GM18511 (cell line): Measurements from ENCODE around the gene DKK3.

Experiments
- ATAC-seq: cut with Tn5 transposase; IDR thresholded peaks from one replicate; pipeline ENCODE4 v1.9.1; 2021; ENCODE audit warnings: mild to moderate bottlenecking, moderate library complexity; ENCODE audit not compliant: unreplicated experiment

DKK3 gene

DNA sequence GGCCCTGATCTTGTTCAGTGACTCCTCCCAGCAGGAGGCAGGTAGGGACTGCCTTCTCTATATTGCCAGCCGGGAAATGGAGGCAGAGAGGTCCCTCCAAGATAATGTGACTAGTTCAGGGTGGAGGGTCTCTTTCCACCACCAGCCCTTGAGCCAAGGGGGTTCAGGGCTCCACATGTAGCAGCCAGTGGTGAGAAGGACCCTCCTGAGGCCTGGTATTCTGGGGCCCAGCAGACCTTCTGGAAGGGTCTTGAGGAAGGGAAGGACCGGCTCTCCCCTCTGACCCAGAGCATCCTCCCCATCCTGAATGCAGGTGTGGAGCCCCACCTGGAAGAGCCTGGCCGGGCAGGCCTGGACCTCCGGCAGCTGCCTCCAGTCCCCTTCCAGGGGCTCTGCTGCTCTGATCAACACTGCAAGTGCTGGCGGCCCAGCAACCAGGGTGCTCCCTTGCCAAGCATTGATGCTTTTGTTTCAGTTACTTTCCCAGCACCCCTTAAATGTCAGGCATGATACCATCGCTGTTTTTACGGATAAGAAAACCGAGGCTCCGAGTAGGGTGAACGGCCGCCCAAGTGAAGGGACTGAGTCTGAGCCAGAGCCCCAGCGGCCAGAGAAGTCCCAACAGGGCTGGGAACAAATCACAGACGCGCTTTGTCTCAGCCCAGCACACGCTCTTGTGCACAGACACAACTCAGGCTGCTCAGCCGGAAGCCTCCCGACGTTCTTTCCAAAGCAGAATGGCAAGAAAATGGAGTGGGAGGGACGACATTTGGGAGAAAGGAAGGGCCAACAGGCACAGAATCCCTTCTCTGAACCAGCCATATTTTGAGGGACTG, 38.8 kb downstream of the DKK3 start:
- no peak for ATAC-seq

DNA sequence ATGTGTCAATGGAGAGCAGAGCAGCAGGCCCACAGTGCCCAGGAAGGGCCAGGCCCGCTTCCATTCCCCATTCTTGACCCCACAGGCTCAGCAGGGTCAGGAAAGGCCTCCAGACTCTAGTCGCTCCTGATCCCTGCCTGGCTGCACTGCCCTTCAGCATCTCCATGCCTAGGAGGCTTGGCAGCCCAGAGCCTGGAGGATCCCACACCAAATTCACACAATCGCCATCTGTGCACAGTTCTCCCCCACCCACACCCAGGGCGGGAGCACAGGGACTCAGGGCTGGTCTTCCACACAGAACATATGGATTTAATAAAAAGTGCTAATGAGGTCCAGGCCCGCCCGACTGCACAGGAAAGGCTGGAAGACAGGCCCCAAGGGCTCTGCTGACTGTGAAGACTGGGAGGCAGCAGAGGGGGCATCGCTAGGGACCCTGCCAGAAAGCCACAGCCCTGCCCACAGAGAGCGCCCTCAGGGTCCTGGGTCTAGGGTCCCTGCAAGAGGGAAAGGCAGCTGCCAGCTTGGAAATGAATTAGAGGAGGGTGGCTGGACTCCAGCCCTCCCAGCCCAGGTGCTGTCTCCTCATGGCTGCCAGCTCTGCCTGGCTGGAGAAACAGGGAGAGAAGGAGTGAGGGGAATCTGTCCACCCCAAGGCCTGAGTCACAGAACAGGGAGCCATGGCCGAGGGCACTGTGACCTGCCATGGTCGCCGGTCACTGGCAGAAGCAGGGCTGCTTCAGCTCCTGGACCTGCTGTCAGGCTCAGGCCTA, 39.7 kb downstream of the DKK3 start:
- ATAC-seq, result no peak

DNA sequence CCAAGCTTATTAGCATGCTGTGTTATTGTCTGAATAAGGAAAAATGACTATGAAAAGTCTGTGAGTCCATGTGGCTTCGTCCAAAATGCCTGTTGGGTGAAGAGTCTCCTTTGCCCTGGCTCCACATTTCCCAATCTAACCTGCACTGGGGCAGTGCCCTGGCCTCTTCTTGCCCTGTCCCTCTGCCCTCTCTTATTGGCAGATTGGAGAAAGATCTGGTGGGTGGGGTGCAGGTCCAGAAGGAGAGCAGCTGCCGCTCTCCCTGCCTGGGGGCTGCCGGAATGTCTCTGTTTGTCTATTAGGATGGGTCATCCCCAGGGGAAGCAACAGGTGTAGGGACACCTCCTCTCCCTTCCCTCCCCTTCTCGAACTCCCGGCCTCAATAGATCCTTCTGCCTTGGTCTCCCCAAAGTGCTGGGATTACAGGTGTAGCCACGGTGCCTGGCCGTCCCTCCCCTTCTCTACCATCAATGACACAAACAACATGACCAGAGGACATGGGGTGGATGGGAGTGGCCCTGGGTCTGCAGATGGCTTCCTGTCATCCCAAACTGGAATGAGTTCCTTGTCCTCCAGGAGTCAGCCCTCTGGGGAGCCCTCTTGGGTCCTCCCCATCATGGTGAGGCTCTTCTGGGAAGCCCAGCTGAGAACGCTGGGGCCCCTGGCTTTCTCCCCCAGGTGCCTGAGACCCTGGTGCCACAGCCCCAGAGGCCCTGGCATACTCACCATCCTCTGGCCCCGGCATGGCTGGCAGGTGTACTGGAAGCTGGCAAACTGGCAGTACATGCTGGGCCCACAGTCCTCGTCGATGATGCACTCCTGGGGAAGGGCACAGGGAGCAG, 40.5 kb downstream of the DKK3 start:
- no peak for ATAC-seq

DNA sequence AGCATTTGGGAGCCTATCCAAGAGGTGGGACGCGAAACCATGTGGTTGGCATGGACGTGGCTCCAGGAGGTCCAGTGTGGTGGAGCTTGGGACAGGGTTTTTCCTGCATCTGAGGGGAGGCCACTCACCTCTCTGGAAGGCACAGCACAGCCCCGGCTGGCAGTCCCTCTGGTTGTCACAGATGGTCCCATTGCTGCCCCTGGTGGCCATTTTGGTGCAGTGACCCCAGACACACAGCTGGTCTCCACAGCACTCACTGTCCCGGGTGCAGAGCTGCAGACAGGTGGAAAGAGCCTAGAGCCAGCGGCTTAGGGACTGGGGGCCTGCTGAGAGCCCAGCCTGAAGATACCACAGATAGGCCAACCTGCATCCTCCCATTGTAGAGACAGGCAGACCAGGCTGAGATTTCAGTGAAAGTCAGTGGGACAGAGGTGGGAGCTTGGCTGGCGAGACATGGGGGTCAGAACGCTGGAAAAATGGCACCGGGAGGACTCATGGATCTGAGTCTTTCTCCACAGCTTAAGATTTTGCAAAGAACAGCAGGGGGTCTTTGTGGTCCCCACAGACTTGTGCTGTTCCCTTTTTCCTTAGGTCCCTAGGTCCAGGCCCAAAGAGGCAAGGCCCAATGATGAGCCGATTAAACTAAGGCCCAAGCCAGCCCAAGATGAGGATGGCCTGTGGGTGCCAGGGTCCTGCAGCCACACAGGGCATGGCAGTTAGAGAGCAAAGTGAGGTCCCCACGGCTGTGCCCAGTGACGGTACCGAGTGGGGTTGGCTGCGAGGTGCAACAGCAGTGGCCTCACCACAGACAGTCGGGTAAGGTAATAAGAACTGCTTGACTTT, 41.4 kb downstream of the DKK3 start:
- ATAC-seq, result peak; percentile 98

DNA sequence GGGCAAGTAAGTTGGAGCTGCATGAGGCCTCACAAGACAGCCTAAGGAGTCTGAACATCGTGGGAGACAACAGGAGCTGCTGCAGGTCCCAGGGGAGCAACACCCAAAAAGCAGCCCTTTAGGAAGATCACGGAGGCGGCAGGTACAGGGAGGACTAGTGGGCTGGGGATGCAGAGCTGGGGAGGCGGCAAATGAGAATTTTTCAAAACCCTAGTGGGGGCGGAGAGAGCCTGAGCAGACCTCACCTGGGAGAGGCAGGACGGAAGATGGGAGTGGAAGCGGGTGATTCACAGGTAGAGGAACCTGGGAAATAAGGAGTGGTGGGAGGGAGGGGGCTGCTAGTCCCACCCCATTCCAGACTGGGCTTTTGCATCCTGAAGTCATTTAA, 42.1 kb downstream of the DKK3 start:
- no peak for ATAC-seq

DNA sequence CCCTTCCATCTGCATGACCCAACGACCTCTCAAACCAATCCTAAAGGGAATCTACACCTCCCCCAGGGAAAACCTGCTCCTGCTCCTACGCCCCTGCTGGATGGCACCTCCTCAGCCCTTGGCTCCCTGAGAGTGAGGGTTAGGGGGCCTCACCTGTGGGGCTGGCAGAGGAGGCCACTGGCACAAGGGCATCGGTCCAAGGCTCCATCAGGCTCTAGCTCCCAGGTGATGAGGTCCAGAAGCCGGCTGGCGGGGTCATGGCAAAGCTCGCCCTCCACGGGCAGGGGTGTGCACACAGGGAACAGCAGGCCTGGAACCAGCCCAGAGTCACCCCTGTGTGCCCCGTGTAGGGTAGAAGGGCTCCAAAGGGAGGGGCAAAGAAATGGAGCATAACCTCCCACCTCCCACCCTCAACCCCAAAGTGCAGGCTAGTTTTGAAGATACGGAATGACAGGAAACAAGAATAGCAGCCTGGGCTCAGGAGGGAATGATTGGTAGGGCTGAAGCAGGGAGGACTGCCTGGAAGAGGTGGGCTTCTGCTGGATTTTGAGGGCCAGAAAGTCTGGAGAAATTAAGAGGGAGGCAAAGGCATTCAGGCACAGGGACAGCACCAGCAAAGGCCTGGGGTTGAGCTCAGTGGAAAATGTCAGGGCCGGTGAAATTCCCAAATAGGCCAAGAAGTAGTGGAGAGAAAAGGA, 42.6 kb downstream of the DKK3 start:
- ATAC-seq, result no peak

DNA sequence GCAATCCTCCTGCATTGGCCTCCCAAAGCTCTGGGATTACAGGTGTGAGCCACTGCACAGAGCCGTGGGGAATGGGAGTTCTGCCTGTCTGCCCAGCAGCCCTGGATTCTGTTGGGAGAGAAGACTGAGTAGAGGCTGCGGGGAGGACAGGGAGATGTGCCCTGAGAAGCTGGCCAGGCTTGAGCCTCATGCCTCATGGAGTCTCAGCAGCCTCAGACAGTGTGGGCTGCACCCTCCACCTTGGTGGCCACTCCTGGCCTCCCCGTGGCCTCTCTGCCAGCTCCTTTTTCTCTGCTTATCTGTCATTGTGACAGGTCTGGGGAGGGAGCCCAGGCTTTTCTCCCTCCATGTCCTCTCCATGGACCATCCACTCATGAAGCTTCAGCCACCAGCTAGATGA, 43.2 kb downstream of the DKK3 start:
- ATAC-seq, result no peak

DNA sequence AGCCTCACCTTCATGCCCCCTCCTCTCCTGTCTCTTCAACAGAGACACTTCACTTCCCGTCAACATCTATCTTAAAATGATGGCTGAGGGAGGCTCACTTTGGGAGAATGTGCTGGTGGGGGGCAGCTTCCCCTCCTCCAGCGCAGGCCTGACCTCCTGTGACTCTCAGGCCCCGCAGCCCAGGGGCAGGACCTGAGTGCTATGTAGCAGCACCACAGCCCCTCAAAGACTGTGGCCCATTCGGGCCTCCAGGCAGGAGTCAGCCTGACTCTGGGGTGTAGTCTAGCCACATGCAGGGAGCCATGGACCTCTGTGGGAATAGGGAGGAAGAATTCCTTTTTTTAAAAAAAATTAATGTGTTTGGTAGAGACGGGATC, 43.7 kb downstream of the DKK3 start:
- no peak for ATAC-seq

DNA sequence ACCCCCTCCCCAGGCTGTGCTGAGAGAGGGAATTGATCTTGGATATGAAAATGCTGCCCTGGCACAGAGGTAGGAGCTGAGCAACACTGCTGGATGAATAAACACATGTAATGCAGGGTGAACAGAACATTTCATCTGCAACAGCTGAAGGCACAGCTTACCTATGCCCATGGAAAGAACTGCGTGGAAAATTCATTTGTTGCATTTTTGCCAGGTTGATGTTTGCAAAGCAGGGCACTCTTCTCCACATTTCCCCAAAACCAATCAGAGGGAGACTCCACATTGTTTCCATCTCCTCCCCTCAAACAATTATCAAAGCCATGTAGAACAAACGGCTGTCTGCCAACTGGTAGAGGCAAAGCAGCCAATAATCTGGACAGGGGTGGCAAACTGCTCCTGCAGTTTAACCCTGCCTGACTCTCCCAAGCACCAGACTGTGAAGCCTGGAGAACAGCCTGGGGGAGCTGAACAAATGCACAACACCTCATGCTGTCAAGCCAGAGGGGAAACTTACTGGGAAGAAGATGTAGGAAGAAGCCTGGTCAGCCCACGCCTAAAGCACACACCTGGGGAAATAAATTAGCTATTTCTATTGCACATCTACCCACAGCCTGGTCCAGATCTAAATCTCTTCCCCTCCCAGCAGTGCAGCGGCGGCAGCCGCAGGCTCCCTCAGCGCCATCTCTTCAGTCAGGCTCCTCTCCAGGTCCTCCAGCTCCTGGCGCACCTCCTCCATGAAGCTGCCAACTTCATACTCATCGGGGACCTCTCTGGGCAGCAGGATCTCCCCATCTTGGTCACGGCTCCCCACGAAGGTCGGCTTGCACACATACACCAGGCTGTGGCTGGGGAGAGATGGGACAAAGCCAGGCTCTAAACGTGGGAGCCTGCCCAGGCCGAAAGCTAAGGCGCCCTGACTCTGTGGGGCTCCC, 44.3 kb downstream of the DKK3 start:
- ATAC-seq, result no peak

DNA sequence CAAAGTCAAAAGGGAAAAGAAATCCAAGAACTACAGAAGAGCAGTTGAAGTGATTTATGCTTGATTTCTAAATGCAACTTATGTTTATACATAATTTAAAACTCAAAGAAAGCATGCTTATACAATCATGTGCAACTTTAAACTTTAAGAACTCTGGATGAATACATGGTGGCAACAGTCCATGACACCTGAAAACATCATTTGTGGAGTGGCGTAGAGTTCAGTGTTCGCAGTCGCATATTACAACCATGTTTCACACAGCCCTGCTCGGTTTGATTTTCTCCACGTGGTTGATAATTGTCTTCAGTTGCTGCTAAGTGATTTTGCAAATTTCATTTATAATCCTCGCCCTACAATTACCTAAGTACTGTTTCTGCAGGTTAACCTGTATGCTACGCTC, 45.4 kb downstream of the DKK3 start:
- ATAC-seq, result no peak

DNA sequence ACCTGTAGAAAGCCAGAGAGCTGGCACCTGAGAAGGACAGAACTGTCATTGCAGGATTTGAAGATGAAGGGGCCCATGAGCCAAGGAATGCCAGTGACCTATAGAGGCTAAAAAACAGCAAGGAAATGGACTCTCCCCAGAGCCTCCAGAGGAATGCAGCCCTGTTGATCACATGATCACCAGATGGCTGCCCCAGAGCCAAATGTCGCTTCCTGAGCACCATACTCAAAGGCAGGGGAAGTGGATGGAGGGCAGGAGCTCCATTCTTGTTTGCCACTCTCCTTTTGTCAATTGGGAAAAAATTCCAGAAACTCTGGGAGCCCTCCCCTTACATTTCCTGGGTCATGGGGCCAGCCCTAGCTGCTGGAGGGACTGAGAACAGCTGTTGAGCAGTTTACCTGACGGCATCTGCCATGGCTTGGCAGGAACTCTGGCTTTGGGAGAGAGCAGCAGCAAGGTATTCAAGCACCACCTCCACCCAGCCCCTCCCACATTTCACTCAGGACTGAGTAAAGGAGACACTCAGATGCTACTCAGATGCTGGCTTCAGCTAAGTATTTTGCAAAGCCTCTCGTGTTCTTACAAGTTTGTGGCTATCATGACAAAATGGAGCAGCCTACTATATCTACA, 46.9 kb downstream of the DKK3 start:
- no peak for ATAC-seq

DNA sequence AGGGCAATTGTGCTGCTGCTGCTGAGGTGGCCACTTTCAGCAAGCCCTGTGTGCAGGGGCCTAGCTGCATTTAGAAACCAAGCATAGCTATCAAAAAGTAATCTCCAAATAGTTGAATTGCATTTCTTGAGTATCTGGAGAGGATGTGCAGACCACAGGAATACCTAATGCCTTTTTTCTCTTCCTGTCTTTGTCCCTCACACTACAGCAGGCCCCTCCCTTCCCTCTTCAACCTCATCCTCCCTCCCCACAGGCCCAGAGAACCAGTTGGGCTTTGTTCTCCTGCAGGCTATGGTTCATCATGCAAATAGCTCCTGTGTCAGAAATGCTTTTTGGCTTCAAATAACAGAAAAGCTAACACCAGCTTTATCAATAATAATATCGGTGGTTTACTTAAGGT, 47.7 kb downstream of the DKK3 start:
- ATAC-seq, result no peak

DNA sequence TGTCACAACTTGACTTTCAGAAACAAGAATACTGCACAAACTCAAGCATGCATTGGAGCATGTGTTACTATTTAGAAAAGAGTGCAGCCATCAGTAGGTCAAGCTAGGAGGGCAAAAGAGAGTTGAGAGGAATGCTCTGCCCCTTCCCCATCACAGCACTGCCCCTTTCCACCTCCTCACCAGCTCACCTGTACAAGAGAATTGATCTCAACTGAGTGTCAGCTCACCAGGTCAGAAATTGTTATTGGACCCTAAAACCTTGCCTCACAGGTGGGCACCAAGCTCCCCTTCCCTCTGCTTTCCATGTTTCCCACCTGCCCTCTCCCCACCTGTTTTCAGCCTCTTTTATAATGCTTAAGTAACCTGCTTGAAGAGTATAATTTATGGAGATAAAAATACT, 48.8 kb downstream of the DKK3 start:
- no peak for ATAC-seq

DNA sequence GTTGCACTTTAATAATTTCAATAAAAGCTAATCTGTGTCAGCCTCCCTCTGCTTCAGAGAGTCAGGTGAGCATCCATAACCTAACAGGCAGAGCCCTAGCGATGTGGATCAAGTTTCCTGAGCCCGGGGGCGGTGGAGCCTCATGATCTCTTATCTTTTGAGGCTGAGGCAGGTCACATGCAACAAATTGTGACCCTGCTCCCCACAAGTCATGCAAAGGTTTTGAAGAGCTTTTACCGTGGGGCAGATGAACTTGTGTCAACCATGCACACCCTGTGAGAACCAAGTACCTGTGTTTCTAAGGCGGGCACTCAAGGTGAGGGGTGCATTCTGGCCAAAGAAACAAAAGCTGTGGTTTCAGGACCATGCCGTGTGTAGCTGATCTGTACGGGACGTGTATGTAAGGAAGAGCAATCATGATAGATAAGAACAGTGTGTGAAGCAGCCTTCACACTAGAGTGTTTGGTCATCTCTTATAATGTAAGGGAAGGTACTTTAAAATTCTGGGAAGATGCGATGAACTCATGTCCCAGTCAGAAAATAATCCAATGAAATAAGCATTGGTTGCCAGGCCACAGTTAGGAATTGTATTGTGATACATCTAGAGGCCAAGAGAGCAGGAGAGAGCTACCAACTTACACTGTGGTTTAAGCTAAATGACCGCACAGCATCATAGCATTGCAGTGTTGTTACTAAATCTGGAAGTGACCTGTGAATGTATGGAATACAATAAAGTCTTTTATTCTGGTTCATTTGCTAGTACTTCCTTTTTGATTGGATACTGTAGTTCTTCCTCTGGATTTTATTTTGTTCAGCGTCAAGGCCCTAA, 49.8 kb downstream of the DKK3 start:
- ATAC-seq, result no peak

DNA sequence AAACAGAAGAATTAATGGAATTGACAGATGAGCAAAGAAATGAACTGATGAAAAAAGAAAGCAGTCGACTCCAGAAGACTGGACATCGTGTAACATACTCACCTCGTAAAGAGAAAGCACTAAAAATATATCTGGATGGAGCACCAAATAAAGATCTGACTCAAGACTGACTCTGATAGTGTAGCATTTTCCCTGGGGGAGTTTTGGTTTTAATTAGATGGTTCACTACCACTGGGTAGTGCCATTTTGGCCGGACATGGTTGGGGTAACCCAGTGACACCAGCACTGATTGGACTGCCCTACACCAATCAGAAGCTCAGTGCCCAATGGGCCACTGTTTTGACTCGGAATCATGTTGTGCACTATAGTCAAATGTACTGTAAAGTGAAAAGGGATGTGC, 52.4 kb downstream of the DKK3 start:
- no peak for ATAC-seq

DNA sequence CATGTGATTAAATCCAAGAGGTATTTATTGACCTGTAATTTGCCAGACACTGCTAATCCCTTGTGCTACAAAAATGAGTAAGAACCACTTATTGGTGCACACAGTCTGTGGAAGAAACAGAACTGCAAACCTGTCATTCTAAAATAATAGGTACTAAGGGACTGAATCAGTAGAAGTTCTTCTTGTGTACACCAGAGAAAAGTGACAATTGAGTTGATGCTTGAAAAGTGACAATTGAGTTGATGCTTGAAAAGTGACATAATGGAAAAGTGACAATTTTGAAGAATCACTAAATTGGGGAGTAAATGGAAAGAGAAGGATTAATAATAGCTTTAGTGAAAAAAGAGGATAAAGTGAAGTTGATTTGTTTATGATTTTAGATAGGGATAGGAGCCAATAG, 56.4 kb downstream of the DKK3 start:
- ATAC-seq, result no peak

DNA sequence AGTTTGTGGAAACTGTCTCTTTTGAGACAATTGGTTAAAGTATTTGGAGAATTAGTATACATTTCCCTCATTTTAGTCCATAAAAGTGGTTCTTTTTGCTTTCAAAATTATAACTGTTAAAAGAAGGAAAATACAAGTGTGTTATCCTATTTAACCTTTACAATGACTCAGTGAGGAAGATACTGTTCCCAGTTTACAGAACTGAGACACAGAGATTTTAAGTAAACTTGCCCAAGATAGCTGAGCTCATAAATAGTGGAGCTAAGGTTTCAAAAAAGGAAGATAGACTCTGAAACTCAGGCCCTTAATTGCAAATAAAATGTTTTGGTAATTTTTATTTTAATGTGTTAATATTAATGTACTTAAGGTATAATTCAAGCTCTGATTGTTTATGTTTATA, 58.9 kb downstream of the DKK3 start:
- ATAC-seq, result no peak
